Stimulated activated CD8-positive, alpha-beta memory T cell treated with anti-CD3 and anti-CD28 coated beads, Interleukin-4, amount 100 ng/mL, for 48 hours (primary cell): ENCODE data around the gene CUZD1.
"Not testable (repeated sequence)": the region's sequence is repeated elsewhere in the genome, so short reads cannot be mapped to it uniquely, and the experiment has no call there.

Experiments
- DNase-seq: peaks from one replicate; pipeline ENCODE4 v3.0.0-alpha.2; 2020

Gene CUZD1, protein sequence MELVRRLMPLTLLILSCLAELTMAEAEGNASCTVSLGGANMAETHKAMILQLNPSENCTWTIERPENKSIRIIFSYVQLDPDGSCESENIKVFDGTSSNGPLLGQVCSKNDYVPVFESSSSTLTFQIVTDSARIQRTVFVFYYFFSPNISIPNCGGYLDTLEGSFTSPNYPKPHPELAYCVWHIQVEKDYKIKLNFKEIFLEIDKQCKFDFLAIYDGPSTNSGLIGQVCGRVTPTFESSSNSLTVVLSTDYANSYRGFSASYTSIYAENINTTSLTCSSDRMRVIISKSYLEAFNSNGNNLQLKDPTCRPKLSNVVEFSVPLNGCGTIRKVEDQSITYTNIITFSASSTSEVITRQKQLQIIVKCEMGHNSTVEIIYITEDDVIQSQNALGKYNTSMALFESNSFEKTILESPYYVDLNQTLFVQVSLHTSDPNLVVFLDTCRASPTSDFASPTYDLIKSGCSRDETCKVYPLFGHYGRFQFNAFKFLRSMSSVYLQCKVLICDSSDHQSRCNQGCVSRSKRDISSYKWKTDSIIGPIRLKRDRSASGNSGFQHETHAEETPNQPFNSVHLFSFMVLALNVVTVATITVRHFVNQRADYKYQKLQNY

DNA sequence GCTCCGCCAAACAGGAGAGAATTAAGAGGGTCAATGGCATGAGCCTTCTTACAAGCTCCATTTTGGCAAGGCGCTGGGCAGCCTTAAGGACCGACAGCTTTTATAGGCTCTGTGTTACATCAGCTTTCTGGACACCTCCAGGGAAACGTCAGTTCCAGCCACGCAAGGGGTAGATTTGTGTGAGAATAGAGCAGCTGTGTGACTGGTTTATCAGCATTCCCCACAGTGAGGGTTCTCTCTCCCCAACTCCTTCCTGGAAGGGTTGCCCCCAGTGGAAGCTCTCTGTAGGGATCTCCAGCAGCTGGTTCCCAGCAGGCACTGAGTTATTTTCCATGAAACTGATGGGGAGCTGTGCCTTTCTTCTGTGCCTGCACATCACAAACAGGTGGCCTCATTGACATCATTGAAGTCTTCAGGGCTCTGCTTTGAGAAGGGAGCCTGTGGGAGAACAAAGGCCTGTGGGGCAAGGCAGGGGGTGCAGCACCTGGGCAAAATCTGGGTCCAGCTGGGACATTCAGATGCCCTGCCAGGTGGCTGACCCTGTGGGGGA, at the start of gene CUZD1:
Gene CUZD1, minus strand, starts transcription at position 75 of the 550 bp plus-strand sequence. Its CDS starts 14 bp downstream, at position 61.
- no peak for DNase-seq

DNA sequence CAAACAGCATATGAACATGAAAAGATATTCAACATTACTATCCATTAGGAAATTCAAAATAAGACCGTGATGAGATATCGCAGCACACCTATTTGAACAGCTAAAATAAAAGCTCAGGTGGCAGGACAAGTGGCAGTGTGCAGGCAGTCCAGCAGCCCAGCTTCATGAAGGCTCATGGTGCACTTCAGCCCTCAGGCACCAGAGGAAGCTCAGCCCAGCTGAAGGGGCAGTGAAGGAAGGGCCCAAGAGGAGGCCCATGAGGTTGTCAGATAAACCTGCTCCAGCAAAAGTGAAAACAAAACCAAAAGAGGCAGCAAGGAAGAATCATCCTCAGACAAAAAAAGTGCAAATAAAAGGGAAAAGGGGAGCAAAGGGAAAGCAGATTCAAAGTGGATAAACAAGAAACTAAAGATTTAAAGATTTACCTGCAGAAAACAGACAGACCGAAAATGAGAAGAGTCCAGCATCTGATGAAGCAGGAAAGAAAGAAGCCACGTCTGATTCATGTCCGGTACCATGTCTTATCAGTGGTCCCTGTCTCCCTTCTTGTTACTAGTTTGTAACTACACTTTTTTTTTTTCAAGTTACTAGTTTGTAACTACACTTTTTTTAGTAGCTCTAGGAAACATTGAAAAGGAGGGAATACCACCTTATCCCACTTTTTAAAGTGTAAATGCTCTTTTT, 48.7 kb upstream of the CUZD1 start:
- no peak for DNase-seq

DNA sequence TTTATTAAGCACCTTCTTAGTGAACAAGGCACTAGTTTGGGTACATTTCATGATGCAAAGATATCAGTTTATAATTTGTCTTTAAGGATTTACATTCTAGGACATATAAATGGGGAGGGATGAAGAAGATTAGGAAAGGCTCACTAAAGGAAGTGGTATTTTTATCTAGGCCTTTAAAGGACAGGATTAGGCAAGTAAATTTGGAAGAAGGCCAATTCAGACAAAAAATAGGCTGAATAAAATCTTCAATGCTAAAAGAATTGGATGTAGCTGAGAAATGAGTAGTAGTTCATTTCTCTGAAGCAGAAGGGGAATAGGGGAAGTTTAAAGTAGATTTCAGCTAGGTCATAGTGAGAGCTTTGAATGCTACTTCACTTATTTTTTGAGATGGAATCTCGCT, 38.5 kb upstream of the CUZD1 start:
- no peak for DNase-seq

DNA sequence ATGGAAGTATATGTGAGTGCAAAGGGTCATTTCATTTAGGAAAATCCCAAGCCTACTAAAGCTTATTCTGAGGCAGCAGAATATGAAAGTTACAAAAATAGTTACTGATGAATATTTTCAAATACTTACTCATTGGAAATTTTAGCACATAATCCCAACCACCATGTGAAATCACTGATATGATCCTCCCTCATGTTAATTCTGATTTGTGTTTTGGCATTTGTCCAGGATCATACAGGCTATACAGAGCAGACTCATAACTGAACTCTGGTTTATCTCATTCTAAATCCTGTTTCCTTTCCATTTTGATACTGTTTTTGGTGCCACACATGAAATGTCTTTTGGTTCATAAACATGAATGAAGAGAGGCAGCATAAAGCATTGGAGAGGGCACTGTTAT, 37.1 kb upstream of the CUZD1 start:
- no peak for DNase-seq

DNA sequence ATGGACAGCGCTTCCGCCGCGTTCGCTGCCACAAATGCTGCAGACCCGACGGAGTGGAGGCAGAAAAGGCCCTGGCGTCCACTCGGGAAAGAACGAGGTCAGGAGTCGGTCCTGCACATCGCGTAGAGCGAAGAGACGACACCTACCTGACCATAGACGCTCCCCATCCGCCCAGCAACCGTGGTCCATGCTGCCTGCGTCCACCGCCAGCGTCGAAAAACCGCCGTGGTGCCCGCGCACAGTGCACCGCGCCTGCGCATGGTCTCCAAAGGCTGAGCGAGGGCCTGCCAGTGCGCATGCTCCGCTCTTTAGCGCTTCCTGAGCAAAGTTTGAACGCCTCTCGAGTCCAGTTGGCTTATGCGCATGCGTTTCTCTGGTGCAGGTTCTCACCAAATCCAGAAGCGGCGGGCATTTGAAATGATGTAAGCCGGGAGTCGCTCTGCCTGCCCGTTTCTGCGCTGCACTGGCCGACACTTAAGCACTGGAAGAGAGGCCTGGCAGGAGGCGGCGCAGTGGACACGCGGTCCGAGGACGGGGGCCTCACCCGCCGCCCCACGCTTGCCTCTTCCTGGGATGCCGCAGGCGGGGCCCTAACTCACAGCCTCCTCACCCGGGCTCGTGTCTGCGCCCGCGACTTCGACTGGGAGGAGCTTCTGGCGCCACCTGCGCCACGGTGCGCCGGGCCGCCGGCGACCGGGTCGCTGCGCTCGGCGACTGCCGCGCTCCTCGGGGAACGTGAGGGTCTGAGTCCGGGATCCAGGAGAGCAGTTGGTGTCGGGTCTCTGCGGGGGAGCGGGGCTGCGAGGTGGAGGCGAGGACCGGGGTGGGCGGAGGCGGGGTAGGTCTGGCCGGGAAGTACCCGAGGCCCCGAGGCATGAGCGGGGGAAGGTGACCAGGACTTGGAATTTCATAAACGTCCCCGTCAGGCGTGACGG, 33.9 kb upstream of the CUZD1 start, which contains the start of gene FAM24B:
Gene FAM24B, minus strand, starts transcription at position 243 of the 935 bp plus-strand sequence. CDS start 29,066 bp downstream, outside the sequence.
- peak; percentile 95 for DNase-seq

DNA sequence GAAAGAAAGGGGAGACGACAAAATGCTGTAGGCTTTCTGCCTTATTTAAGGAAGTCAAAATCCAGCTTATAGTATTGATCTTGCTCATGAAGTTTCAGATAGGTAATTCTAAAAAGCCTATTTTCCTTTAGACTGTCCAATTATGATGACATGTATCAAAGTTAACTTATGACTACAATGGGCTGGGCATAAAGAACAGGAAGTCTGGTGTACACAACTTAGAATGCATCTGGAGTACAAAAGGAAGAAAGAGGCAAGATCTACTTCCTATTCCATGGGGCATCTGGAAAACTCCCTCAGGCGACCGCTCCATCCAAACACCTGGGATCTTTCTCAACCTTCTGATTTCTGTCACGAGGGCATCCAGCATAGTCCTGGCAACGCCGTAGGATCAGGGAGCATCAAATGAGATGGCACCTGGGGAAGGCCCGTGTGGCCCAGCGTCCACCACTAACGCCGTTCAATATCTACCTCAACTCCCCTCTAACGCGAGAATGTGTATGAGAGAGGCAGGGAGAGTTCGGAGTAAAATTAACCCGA, 33.2 kb upstream of the CUZD1 start:
- DNase-seq, result no peak

DNA sequence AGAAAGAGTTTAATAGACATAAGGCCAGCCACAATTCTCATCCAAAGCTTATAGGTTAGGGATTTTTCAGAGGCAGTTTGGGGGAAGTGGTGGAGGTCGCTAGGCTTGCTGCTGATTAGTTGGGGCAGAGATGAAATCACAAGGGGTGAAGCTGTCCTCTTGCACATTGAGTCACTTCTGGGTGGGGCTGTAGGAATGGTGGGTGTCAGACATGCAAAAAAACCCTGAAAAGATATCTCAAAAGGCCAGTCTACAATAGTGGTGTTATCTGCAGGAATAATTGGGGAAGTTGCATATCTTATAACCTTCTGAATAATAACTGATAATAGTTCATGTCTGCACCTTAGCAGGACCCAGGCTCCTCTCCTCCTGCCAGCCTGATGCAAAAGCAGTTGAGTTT, 31.6 kb upstream of the CUZD1 start:
- DNase-seq, result no peak

DNA sequence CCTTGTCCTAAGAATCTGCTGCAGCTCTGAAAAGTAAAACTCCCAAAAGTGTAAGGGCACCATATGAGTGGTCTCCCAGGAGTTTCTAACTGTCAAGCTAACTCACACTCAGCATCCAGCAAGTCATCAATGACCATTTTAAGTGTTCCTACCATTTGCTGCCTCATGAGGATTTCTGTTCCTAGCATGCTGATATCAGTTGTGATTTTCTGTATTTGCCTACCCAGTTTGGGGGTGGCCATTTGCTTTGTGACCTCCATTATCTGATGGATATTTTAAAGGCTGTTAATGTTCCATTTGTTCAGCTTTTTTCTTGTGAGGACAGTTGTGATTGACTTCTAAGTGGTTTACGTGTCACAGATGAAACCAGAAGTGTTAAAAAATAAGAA, 30.8 kb upstream of the CUZD1 start:
- DNase-seq, result no peak

DNA sequence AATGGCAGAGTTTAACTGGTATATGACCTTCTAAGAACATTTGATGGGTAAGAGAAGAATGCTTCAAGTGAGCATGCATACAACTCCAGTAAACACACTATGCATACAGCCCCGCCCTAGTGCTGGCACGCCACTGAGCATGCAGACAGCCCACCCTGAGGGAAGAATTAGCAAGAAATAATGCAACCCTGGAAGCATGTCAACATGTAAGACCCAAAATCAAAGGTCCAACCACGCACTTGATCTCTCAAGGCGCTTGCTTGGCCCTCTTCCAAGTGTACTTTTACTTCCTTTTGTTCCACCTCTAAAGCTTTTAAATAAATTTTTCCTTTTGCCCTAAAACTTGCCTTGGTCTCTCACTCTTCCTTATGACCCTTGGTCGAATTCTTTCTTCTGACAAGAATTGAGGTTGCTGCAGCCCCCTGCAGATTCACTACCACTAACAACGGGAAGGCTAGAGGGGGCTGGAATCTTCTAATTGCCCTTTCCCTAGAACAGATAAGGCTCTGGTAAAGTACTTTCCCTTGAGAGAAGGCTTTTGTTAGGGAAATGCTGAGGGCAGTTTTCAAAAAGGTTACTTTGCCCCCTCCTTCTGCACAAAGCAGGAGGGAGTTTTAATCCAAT, 30.3 kb upstream of the CUZD1 start:
- DNase-seq, result no peak

DNA sequence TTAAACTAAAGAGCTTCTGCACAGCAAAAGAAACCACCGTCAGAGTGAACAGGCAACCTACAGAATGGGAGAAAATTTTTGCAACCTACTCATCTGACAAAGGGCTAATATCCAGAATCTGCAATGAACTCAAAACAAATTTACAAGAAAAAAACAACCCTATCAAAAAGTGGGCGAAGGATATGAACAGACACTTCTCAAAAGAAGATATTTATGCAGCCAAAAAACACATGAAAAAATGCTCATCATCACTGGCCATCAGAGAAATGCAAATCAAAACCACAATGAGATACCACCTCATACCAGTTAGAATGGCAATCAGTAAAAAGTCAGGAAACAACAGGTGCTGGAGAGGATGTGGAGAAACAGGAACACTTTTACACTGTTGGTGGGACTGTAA, 26.3 kb upstream of the CUZD1 start:
- not testable (repeated sequence) for DNase-seq

DNA sequence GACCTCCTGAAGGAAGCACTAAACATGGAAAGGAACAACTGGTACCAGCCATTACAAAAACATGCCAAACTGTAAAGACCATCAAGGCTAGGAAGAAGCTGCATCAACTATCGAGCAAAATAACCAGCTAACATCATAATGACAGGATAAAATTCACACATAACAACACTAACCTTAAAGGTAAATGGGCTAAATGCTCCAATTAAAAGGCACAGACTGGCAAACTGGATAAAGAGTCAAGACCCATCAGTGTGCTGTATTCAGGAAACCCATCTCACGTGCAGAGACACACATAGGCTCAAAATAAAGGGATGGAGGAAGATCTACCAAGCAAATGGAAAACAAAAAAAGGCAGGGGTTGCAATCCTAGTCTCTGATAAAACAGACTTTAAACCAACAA, 23.1 kb upstream of the CUZD1 start:
- not testable (repeated sequence) for DNase-seq

DNA sequence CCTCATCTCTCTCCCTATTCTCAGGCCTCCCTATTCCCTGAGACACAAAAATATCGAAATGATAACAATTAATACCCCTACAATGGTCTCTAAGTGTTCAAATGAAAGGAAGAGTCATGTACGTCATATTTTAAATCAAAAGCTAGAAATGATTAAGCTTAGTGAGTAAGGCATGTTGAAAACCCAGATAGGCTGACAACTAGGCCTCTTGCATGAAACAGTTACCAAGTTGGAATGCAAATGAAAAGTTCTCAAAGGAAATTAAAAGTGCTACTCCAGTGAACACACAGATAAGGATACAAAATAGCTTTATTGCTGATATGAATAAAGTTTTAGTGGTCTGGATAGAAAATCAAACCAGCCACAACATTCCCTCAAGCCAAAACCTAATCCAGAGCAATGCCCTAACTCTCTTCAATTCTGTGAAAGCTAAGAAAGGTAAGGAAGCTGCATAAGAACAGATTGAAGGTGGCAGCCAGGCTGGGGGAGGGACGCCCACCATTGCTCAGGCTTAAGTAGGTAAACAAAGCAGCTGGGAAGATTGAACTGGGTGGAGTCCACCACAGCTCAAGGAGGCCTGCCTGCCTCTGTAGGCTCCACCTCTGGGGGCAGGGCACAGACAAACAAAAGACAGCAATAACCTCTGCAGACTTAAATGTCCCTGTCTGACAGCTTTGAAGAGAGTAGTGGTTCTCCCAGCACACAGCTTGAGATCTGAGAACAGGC, 21.3 kb upstream of the CUZD1 start:
- DNase-seq, result not testable (repeated sequence)

DNA sequence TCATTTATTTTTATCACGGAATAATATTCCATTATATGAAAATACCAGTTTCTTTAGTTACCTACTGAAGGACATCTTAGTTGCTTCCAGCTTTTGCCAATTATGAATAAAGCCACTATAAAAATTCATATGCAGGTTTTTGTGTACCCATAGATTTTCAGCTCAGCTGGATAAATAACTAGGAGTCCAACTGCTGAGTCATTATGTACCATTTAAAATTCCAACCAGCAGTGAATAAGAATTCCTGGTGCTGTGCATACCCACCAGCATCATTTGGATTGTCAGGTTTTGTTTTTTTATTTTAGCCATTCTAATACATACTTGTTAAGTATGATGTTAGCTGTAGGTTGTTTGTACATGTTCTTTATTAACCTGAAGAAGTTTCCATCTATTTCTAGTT, 19.2 kb upstream of the CUZD1 start:
- DNase-seq, result no peak

DNA sequence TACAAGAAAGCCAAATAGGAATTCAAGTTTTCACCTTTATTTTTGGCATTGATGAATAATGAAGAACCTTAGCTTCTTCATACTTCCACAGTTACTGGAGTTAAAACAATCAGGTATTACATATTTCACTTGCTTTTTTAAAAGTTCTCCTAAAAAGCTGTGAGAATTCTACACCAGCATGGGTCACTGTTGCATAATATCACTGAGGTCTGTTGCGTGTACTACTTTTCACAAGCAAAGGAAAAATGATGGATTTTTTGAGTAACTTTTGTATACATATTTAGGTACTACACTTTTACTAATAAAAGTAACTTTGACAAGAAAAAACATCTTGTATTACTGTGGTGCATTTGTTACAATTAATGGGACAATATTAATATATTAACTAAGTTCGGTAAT, 18.5 kb upstream of the CUZD1 start:
- no peak for DNase-seq

DNA sequence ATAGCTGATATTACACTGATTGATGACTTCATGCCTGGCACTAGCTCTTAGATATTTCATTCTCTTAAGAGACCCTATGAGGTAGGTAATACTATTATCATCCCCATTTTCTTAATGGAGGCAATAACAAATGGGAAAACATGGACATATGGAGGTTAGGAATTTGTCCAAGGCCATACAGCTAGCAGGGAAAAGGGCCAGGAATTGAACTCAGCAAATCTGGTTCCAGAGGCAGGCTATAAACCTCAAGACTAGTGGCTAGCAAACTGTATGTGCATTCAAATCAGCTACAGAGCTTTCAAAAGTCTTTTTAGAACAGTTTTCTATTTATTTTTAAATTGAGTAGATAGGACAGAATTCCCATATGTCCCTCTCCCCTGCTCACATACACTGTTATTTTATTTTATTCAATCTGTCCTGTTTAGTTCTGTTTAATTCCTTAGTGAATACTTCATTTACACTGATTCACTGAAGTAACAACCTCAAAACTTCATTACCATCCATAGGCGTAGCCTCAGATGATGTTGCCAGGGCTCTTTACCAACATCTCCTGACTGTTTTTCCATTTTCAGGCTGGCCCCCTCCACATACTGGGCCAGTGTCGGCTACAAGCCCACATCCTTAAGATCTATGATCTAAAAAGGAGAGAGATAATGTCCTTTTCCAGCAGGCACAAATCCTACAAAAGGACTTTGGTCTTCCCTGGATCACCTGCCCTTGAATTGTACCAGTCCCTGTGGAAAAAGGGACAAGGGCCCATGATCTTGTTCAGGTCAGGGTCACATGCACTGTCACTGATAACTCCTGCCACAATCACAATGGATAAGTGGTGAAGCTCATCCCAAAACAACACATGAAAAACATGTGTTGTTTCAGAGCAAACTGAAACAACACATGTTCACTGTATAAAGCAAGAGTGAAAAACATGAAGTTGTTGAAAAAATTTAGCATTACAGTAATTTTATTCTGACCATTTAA, 17.8 kb upstream of the CUZD1 start:
- no peak for DNase-seq

DNA sequence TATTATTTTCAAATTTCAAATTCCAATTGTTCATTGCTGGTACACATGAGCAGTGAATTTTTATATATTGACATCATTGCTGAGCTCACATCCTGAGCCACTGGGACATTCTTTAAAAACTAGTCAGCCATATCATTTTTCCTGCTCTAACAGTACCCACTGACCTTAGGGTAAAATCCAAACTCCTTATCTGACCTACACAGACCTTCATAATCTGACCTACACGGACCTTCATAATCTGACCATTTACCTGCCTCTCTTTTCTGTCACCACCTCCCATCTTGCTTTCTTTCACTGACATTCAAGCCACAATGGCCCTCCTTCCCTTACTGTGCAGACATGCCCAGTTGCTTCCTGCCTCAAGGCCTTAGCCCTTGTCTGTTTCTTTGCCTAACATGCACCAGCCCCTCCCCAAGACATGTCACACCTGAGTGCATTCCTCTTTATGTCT, 16.1 kb upstream of the CUZD1 start:
- no peak for DNase-seq

DNA sequence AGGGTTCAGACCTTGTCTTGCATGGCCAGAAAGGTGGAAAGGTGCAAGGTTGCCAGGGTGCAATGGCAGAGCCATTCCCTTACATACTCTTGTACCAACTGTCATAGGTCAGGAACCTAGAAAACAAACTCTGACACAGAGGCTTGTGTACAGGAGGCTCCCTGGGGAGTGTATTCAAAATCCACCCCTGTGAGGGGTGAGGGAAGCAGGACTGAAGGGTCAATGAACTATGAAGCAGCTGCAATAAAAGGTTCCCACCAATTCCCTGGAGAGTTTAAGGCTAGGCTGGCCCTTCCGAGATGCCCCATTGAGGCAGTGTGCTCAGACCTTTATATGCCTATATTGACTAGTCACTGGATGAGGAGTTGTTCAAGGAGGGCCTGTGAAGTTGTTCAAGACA, 13.9 kb upstream of the CUZD1 start:
- DNase-seq, result no peak

DNA sequence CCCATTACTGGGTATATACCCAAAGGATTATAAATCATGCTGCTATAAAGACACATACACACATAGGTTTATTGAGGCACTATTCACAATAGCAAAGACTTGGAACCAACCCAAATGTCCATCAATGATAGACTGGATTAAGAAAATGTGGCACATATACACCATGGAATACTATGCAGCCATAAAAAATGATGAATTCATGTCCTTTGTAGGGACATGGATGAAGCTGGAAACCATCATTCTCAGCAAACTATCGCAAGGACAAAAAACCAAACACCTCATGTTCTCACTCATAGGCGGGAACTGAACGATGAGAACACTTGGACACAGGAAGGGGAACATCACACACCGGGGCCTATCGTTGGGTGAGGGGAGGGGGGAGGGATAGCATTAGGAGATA, 12.4 kb upstream of the CUZD1 start:
- DNase-seq, result not testable (repeated sequence)

DNA sequence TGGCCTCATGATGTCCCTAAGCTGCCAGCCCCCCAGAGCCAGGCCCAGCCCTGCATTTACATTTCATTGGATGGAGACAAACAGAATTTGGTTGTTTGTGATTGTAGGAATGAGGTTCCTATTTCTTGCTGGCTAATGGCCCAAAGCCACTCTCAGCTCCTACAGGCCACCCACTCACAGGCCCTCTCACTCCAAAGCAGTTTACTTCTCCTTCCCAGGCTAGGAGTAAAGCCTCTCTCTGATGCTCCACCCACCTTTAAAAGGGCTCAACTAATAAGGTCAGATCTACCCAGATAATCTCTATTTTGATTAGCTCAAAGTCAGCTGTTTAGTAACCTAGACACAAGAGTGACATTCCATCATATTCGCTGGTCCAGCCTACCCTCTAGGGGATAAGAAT, 11.2 kb upstream of the CUZD1 start:
- DNase-seq, result no peak

DNA sequence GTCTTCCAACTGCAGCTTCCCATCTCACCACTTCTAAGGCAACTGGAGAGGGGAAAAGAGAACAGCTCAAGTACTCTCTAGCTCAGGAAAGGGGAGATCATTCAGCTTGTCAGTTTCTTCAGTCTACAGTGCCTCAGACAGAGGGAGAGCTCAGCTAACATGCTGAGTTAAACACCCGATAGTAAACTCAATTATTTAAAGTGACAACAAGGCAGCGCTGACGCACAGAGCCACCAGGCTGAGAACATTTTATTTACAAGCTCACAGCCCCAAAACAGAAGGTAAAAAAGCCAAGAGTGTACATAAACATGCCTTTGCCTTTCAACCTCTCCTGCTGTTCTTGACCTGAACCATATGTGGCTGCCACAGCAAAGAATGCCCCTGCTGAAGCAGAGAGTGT, 10.1 kb upstream of the CUZD1 start:
- DNase-seq, result no peak
